K562 (cell line): ENCODE results near the gene RCSD1. TPM values are rescaled to one million over a fixed set of nuclear protein-coding genes. Genes with fewer than 3 reads are reported as not detected.

Experiments
- ATAC-seq: fragments of 200-7000 bp; cut with Tn5 transposase; 3 replicates; pipeline ENCODE4 v1.9.1; 2020; ENCODE audit warnings: moderate library complexity
- BruUV-seq: library from RNA; stranded (reverse); fragments of 400-500 nt; replicated peaks from 2 replicates; lab custom pipeline; 2021; lab: Mats Ljungman, UMichigan
- CTCF ChIA-PET: fragments of 300-600 bp; formaldehyde crosslinking; extraction: SDS; loops from one replicate; lab custom pipeline; 2021; ENCODE audit warnings: low intra/inter-chr PET ratio; lab: Yijun Ruan, JAX
- POLR2A ChIA-PET: fragments of 300-600, 350-650 bp; sonication (Branson Sonifier 250); formaldehyde crosslinking; extraction: SDS; loops from one replicate; lab custom pipeline; 2021; ENCODE audit warnings: antibody characterized with exemption, inconsistent platforms; lab: Yijun Ruan, JAX
- DNase-seq, 4 experiments: peaks; one replicate each; pipeline versions ENCODE4 v3.0.0 to v3.0.0-alpha.2; 2011 to 2018; ENCODE audit warnings: low spot score in 3 of 4, mixed read lengths in 3 of 4; ENCODE audit errors: extremely low read depth in 1 of 4
- FAIRE-seq: peaks from 2 replicates; lab custom pipeline; 2011; peaks lifted over from hg19 to GRCh38; lab: Jason Lieb, UNC
- H2AFZ ChIP-seq: 2 replicates; pipeline ENCODE4 v1.6.0; 2011; ENCODE audit warnings: low read depth, low read length, control low read depth, inconsistent platforms
- H3K27ac ChIP-seq: fragments of 200-600 bp; 3 replicates; pipeline ENCODE4 v1.8.0; 2011; ENCODE audit warnings: low read depth, mild to moderate bottlenecking, control low read depth, inconsistent platforms, low read length, moderate library complexity, mixed read lengths; ENCODE audit errors: extremely low read depth
- H3K27me3 ChIP-seq, 2 experiments: fragments of 300-600 bp in 1 of 2; 2 replicates in 1 of 2; 3 replicates in 1 of 2; pipeline versions ENCODE4 v1.6.0 to v1.8.0; 2011; ENCODE audit warnings: inconsistent platforms in 2 of 2, low read length in 2 of 2, mild to moderate bottlenecking in 1 of 2, mixed read lengths in 1 of 2, moderate library complexity in 1 of 2; ENCODE audit not compliant: control insufficient read depth in 2 of 2, insufficient read depth in 2 of 2
- H3K36me3 ChIP-seq: fragments of 300-600 bp; 3 replicates; pipeline ENCODE4 v1.8.0; 2011; ENCODE audit warnings: mild to moderate bottlenecking, low read length, inconsistent platforms; ENCODE audit not compliant: control insufficient read depth, insufficient read depth
- H3K4me1 ChIP-seq, 2 experiments: fragments of 200-600 bp in 1 of 2; replicated peaks in 1 of 2; 2 replicates in 1 of 2; 3 replicates in 1 of 2; pipeline versions ENCODE4 v1.5.1 to v1.8.0; 2011; ENCODE audit warnings: inconsistent platforms in 2 of 2, low read length in 2 of 2, mild to moderate bottlenecking in 1 of 2, mixed read lengths in 1 of 2, moderate library complexity in 1 of 2; ENCODE audit not compliant: control insufficient read depth in 2 of 2, insufficient read depth in 2 of 2
- H3K4me2 ChIP-seq: 2 replicates; pipeline ENCODE4 v1.6.1; 2011; ENCODE audit warnings: low read length, control low read depth, inconsistent platforms, mixed read lengths; ENCODE audit not compliant: insufficient read depth
- H3K4me3 ChIP-seq: fragments of 200-600 bp; sonication (generic), shearing (Covaris generic); 2 replicates; pipeline ENCODE4 v1.5.1; 2016; ENCODE audit warnings: control low read depth, inconsistent platforms
- H3K79me2 ChIP-seq: fragments of 200-600 bp; 3 replicates; pipeline ENCODE4 v1.8.0; 2011; ENCODE audit warnings: low read length, inconsistent platforms; ENCODE audit not compliant: control insufficient read depth, insufficient read depth
- H3K9ac ChIP-seq, 2 experiments: 2 replicates each; pipeline versions ENCODE4 v1.6.0 to v1.6.1; 2011; ENCODE audit warnings: low read depth in 2 of 2, low read length in 2 of 2, control low read depth in 1 of 2, inconsistent platforms in 1 of 2, mild to moderate bottlenecking in 1 of 2, mixed read lengths in 1 of 2; ENCODE audit not compliant: insufficient read depth in 1 of 2
- H3K9me1 ChIP-seq: one replicate; pipeline ENCODE4 v1.6.0; 2011; ENCODE audit warnings: inconsistent platforms, mild to moderate bottlenecking, low read length, moderate library complexity; ENCODE audit not compliant: control insufficient read depth, insufficient read depth
- H3K9me3 ChIP-seq: replicated peaks from 2 replicates; pipeline ENCODE4 v1.5.1; 2011; ENCODE audit warnings: low read depth, low read length, inconsistent platforms; ENCODE audit not compliant: control insufficient read depth, insufficient read depth
- H4K20me1 ChIP-seq: replicated peaks from 2 replicates; pipeline ENCODE4 v1.6.1; 2011; ENCODE audit warnings: low read length, inconsistent platforms, mixed read lengths; ENCODE audit not compliant: control insufficient read depth, insufficient read depth
- CHD4 ChIP-seq: fragments of 200-600 bp; sonication (generic); IDR thresholded peaks from 3 replicates; pipeline ENCODE4 v1.6.1; 2012; ENCODE audit warnings: low read depth, mild to moderate bottlenecking, mixed read lengths, low read length, inconsistent platforms; ENCODE audit not compliant: insufficient read depth, insufficient replicate concordance, poor library complexity, severe bottlenecking
- CREB5 ChIP-seq: fragments of 250-450 bp; sonication (Bioruptor Pico); IDR thresholded peaks from 2 replicates; pipeline ENCODE4 v1.5.0; 2020; ENCODE audit warnings: mild to moderate bottlenecking
- GTF2A2 ChIP-seq: IDR thresholded peaks from 2 replicates; pipeline ENCODE4 v1.6.1; 2016; ENCODE audit warnings: mild to moderate bottlenecking, missing genetic modification characterization, missing compliant biosample characterization
- SIN3B ChIP-seq: fragments of 450-650 bp; IDR thresholded peaks from 2 replicates; pipeline ENCODE4 v1.6.1; 2017; ENCODE audit warnings: low read depth, mild to moderate bottlenecking, moderate library complexity
- TCF15 ChIP-seq: fragments of 250-450 bp; sonication (Bioruptor Pico); IDR thresholded peaks from 2 replicates; pipeline ENCODE4 v1.8.0; 2022; ENCODE audit warnings: moderate library complexity, mild to moderate bottlenecking, inconsistent platforms
- ZBED1 ChIP-seq: IDR thresholded peaks from 2 replicates; pipeline ENCODE4 v1.6.1; 2014
- ZBTB8A ChIP-seq: fragments of 450-650 bp; IDR thresholded peaks from 2 replicates; pipeline ENCODE4 v1.6.1; 2018; ENCODE audit warnings: mild to moderate bottlenecking, moderate library complexity; ENCODE audit not compliant: partially characterized antibody
- ZNF133 ChIP-seq: fragments of 250-450 bp; sonication (Bioruptor Pico); IDR thresholded peaks from 2 replicates; pipeline ENCODE4 v1.4.0; 2020; ENCODE audit warnings: mild to moderate bottlenecking
- ZNF212 ChIP-seq: fragments of 450-650 bp; formaldehyde crosslinking; IDR thresholded peaks from 2 replicates; pipeline ENCODE4 v1.4.0; 2020; ENCODE audit warnings: mild to moderate bottlenecking
- ZNF280A ChIP-seq: fragments of 450-650 bp; IDR thresholded peaks from 2 replicates; pipeline ENCODE4 v1.6.1; 2018; ENCODE audit warnings: mild to moderate bottlenecking, low read depth; ENCODE audit not compliant: partially characterized antibody
- ZNF311 ChIP-seq: fragments of 250-450 bp; sonication (Bioruptor Pico); IDR thresholded peaks from 2 replicates; pipeline ENCODE4 v1.4.0; 2020; ENCODE audit warnings: mild to moderate bottlenecking, moderate library complexity
- ZNF764 ChIP-seq: fragments of 250-450 bp; sonication (Bioruptor Pico); IDR thresholded peaks from 2 replicates; pipeline ENCODE4 v1.4.0; 2020; ENCODE audit warnings: low read depth, mild to moderate bottlenecking, moderate library complexity
- WGBS: fragments of 100-300 bp; shearing (Covaris generic); methylation state at CpG from one replicate; pipeline ENCODE4 v1.1.6; 2016; ENCODE audit warnings: low coverage, mixed read lengths; ENCODE audit not compliant: insufficient coverage; ENCODE audit errors: missing lambda C conversion rate; 5-methylcytosine and 5-hydroxymethylcytosine counted together
- in situ Hi-C: fragments of 300-500 bp; cut with MboI; formaldehyde crosslinking; loops from 4 replicates; pipeline ENCODE4 v1.15.0; 2018; ENCODE audit warnings: inconsistent platforms, mixed read lengths
- intact Hi-C: fragments of 100-400 bp; cut with micrococcal nuclease; formaldehyde crosslinking; loops from 2 replicates; pipeline ENCODE4 v1.14.2; 2022
- polyA plus RNA-seq, 8 experiments: library from polyadenylated mRNA; depleted of rRNA in 4 of 8; stranded (reverse) in 5 of 8; unstranded in 3 of 8; fragments of >200 nt; fragmentation: Nextera tagmentation in 2 of 8; fragmentation: Illumina TruSeq in 1 of 8; extraction: Ambion mirVana in 2 of 8; extraction: Trizol in 1 of 8; gene quantifications; 2 replicates each; pipeline versions ENCODE4 v1.2.1 to v1.2.3, GENCODE V29; 2011 to 2014; ENCODE audit warnings: inconsistent platforms in 1 of 8, missing spikeins in 1 of 8
- total RNA-seq, 7 experiments: library from RNA; depleted of rRNA in 6 of 7; stranded (reverse); fragments of >200 nt in 6 of 7; fragmentation: Illumina TruSeq in 2 of 7; extraction: Trizol in 2 of 7; gene quantifications; 2 replicates each; pipeline versions ENCODE4 v1.2.1 to v1.2.3, GENCODE V29; 2011 to 2021; ENCODE audit warnings: low replicate concordance in 1 of 7
- TF ChIP-seq, protein P1 (sequence below): fragments of 450-650 bp; IDR thresholded peaks from one replicate; pipeline ENCODE4 v1.6.1; 2018; ENCODE audit warnings: mild to moderate bottlenecking, moderate library complexity; ENCODE audit not compliant: partially characterized antibody

Gene RCSD1
- total and polyA plus RNA-seq, 9 of the 15 experiments (the other 6 are each of a cell fraction or from before 2014, with no cell fraction given), result 7.8 to 69.8 (median 45.3) TPM

GRCh38 chr1:167582722-167583121 lies 47.3 kb upstream of the RCSD1 start:
- Histone ChIP-seq H2AFZ (no peak overlapping the region), H3K27me3 (no peaks in the 10 kb centered on the region), H3K9me1 (no peaks in the 10 kb centered on the region), H3K27ac (no peak overlapping the region), H4K20me1 (no peaks in the 10 kb centered on the region), H3K79me2 (no peaks in the 10 kb centered on the region), H3K4me3 (no peak overlapping the region), H3K9me3 (no peaks in the 10 kb centered on the region), H3K9ac (no peak overlapping the region), H3K4me1 (no peaks in the 10 kb centered on the region; a peak in 1 of 5 replicates), H3K4me2 (no peak overlapping the region), H3K36me3 (no peaks in the 10 kb centered on the region)
- no peak for ATAC-seq
- DNase-seq, result no peak
- FAIRE-seq, result no peak
- in situ Hi-C loops (no loop called here), intact Hi-C loops (no loop called here)
- POLR2A ChIA-PET, result no interaction called here
- TF ChIP-seq, protein P1, sequence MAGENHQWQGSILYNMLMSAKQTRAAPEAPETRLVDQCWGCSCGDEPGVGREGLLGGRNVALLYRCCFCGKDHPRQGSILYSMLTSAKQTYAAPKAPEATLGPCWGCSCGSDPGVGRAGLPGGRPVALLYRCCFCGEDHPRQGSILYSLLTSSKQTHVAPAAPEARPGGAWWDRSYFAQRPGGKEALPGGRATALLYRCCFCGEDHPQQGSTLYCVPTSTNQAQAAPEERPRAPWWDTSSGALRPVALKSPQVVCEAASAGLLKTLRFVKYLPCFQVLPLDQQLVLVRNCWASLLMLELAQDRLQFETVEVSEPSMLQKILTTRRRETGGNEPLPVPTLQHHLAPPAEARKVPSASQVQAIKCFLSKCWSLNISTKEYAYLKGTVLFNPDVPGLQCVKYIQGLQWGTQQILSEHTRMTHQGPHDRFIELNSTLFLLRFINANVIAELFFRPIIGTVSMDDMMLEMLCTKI, result no peak
- TF ChIP-seq CHD4, result no peak
- no peak for TF ChIP-seq TCF15
- no peak for TF ChIP-seq ZNF212 (CRISPR knock-in tag)
- no peak for TF ChIP-seq ZNF280A
- TF ChIP-seq CREB5, result no peak
- no peak for TF ChIP-seq ZNF133 (CRISPR knock-in tag)
- no peak for TF ChIP-seq ZNF764 (CRISPR knock-in tag)
- no peak for TF ChIP-seq ZBTB8A
- no peak for TF ChIP-seq ZBED1
- TF ChIP-seq GTF2A2 (tag), result no peak
- no peak for TF ChIP-seq SIN3B
- TF ChIP-seq ZNF311 (CRISPR knock-in tag), result no peak
- 60% methylated on average over 4 of the region's 4 CpGs for WGBS
- no TSS peak for BruUV-seq
- CTCF ChIA-PET, result interaction anchor here (0.6 kb wide), 1 partner anchor 15 kb away, joined by 3 read pairs; no protein-coding TSS in a partner anchor
